M059J (cell line): ENCODE measurements around the gene SPTB. TPM values are rescaled to one million over a fixed set of nuclear protein-coding genes. Genes with fewer than 3 reads are reported as not detected.

Experiments used
- DNase-seq: peaks from one replicate; pipeline ENCODE4 v3.0.0-alpha.2; 2012; ENCODE audit warnings: low read depth
- total RNA-seq: library from RNA; depleted of rRNA; stranded (reverse); fragments of >200 nt; shearing (Covaris generic); gene quantifications from 2 replicates; pipeline ENCODE4 v1.2.3, GENCODE V29; 2014

Gene SPTB
- total RNA-seq, 1 experiment from 2014 or later: 1.5 TPM

DNA sequence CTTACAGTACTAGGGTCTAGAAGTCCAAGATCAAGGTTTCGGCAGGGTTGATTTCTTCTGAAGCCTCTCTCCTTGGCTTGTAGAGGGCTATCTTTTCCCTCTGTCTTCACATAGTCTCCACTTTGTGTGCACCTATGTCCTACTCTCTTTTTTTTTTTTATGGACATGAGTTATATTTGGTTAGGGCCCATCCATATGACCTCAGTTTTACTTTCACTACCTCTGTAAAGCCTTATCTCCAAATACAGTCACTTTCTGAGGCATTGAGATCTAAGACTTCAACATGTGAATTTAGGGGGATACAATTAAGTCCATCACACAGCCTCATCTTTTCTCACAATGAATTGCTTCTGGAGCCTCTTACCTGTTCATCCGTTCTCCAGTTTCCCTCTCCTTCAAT, 5.9 kb upstream of the SPTB start:
- no peak for DNase-seq

- DNase-seq: peak; percentile 38
Measured at GRCh38 chr14:64880221-64881121, 764 bp upstream of the SPTB start.

- DNase-seq: no peak
Measured at GRCh38 chr14:64878837-64879634, 671 bp downstream of the SPTB start.

DNA sequence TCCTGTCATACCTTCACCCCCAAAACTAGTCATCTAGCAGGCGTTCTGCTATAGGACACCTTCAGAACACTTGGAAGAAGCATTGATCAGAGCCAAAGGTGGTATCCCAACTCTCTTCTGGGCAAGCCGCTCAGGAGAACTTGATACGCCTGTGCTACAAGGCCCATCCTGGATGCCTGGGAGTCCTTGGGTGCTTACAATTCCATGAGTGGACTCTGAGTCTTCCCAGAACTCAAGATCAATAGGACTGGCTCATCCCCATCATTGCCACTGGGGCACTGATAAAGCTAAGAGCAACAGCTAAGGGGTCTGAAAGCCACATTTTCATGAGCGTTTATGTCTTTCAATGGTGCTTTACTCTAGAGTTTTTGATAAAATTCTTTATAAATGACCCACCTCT, 1.9 kb downstream of the SPTB start:
- DNase-seq: no peak

DNA sequence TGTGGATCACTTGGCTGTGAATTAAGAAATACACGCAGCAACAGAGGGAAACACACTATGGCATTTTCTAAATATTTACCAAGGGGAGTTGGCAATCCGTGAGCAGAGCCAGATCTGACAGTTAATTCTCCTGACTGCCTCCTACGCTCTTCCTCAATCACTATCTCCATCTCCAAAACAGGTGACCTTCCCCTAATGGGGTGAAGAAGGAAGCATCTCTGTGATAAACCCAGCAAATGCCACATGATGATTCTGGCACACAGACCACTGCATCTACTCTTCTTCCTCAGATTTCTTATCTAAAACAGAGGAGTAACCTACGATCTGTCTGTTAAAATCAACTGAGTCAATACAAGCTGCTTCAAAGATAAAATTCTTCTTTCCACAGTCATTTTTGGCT, 4.4 kb downstream of the SPTB start:
- DNase-seq: no peak

GRCh38 chr14:64873506-64874219, 6.0 kb downstream of the SPTB start:
- DNase-seq: no peak

DNA sequence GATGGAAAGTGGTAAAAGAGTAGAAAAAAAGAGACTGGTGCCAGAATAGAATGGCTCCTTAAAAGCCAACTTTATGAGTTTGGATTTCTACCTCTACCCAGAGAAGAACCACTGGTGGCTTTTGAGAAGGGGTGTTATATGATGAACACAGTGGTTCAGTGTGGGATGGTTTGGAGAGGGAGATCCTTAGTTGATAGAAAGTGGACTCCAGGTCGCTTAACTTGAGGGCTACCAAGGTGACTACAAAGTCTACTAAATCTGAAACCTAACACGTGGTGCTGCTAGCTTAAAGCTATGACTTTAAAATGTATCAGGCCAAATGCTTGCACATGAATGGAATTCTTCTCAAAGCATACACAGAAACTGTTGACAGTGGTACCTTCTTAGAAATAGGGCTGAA, 8.4 kb downstream of the SPTB start:
- DNase-seq: no peak

DNA sequence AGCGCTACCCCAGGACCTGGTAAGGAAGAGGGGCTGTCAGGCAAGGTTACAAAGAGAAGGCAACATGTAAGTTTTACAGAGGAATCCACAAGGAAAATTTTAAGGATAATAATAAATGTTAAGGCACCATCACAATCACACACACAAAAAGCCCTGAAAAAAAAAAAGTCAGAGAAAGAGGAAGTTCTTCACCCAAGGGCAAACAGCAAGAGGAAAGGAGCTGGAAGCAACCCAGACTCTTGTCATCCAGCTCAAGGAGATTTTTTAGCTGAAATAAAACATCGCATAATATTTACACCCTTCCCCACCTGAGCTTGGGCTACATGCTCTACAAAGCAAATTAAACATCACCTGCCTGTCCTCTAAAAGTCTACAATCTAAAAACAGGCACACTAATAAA, 9.5 kb downstream of the SPTB start:
- DNase-seq: no peak

DNA sequence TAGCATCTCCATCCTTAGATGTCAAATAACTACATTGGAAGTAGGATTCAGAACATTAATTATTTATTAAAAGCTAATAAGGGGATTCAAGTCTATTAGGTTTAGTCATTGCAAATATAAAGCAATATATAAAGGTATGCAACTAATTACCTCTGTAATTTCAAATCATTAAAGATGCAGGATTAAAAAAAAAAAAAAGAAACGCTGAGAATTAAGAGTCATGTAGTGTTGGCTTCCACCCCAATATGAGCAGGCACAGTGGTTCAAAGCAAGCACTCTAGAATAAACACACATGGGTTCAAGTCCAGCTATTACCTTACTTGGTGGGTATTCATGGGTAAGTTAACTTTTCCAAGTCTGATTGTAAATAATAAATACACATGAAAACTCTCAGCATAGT, 10.9 kb downstream of the SPTB start:
- DNase-seq: no peak

GRCh38 chr14:64868379-64868778, 11.3 kb downstream of the SPTB start:
- no peak for DNase-seq

- no peak for DNase-seq
Measured at GRCh38 chr14:64867182-64867581, 12.5 kb downstream of the SPTB start.

DNA sequence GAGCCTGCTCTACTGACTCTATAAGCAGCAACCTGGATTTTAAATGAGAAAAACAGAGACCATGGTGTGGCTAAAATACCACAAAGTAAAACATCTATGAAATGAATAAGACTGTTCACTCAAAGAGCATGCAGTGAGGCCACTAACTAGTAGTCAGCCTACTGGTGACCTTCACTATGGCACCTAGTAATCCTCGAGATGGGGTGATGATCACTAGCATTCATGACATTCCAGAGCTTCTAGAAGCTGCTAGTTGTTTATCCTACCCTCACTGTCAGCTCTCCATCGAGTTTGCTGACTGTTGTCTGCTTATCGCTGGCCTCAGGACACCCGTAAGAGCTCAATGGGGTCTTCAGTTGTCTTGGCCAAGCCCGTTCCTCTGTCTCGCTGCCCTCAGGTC, 13.7 kb downstream of the SPTB start:
- no peak for DNase-seq

DNA sequence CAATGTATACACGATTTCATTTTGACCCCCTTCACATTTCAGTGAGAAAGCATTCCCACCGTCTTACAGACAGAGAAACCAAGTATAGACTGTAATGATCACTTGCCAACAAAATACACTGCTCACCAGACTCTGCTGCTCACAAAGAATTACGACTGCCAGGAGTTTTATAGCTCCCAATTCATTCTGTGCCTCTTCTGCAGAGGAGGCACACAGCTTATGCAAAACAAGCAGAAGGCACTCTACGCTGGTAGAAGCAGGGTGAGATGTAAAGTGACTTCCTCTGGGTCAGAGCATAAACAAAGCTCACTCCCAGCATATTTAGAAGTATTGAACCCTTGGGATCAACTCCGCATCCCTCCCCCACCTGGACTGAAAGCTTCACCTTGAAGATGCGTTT, 14.6 kb downstream of the SPTB start:
- DNase-seq: no peak

- DNase-seq: no peak
Measured at GRCh38 chr14:64864258-64864657, 15.4 kb downstream of the SPTB start.

DNA sequence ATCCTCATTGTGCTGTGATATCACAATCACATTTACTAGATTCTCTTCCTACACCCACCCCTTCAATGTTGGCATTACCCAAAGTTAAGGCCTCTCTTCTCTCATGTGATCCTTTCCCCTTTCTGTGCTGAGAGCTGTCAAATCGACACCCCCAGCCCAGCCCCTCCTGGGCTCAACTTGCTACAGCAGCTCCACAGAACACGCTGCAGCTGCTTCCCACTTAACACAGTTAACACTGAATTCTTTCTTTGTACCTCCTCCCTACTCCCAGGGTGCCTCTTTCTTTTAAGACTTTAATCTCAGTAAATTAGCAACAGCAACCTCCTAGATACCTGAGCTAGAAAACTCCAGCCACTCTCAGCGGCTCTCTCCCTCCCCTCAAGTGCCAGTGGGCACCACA, 17.8 kb downstream of the SPTB start:
- no peak for DNase-seq

- DNase-seq: no peak
Measured at GRCh38 chr14:64860039-64860438, 19.7 kb downstream of the SPTB start.

- DNase-seq: no peak
Measured at GRCh38 chr14:64857979-64858744, 21.5 kb downstream of the SPTB start.

DNA sequence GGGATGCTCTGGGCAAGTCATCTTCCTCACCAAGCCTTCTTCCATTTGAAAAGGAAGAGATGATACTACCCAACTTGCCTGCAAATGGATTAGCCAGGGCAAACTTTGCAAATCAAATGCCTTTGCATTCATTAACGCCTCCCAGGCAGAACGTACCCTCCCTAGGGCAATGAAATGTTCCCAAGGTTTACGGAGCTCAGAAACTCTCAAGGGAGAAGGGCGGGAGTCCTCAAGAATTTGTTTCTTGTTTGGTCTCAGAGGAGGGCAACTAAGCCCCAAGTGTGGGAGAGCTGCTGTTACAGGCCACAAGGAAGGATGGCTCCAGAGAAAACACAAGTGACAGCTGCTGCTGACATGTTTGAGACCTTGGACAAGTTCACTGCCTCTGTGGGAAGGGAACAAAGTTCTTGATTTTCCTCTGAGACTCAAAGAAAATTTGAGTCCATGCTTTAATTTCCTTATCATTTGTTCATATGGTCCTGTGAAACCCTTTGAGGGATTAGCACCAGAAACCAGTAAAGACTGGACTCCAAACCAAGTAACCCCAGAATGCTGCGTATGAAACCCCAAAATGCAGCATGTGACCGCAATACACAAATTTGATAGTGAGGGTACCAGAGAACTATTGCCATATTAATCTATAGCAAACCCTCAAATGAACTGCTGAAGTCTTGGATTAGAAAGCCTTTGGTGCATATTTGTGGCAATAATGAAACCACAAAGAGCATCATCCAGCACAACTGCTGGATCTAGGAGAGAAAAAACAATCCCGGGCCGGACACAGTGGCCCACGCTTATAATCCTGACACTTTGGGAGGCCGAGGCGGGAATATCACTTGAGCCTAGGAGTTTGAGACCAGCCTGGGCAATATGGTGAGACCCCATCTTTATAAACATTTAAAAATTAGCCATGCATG, 22.9 kb downstream of the SPTB start:
- DNase-seq: no peak

GRCh38 chr14:64855721-64856528, 23.8 kb downstream of the SPTB start:
- DNase-seq: no peak
